ENCODE data around the gene FAM90A1. TPM values are rescaled to one million over a fixed set of nuclear protein-coding genes. Genes with fewer than 3 reads are reported as not detected.
"Not testable (repeated sequence)": the region's sequence is repeated elsewhere in the genome, so short reads cannot be mapped to it uniquely, and the experiment has no call there.

Gene FAM90A1
- total and polyA plus RNA-seq, 4 donors = not detected

DNA sequence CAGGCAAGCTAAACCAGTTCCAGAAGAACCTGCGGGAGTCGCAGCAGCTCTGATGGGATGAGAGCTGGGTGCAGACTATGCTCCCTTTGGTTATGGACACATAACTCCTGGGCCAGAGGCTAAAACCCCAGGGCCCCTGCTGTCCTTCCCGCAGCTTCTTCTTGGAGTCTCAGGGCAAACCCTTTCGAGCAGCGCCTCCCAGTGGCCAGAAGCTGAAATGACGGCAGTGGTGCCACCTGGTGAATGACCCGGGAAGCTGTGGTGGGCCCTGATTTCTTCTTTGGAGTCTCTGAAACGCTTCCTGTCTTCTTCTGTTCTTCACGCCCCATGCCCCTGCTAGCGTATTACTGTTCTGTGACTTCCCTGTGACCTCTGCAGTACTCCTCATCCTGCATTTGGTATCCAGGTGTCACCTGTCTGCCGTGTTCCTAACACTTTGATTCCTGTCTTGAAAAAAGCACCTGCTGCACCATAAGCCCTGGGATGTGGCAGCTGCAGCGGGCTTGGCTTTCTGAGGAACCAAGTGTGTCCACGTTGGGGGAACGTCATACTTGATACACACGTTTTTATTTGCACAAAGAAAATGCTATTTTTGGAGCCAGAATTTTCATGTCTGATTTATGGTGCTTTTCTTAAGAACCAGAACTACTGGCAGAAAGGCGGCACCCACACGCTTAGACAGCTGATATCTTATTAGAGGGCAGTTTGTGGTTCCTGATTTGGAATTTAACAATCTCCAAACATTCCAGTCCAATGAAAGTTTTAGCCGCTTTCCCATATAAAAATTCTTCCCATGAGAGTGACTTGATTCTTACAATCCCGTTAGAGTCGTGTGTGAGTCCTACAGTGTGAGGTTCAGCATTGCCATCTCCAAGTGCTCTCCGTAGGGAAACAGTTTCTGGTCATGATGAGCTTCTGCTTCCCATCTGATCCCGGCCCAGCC is 4.5 kb upstream of the FAM90A1 start:
- not testable (repeated sequence) for H3K4me3 ChIP-seq (ENCODE audit: low read depth in 1 of 3, low read length in 3 of 3); H3K27ac ChIP-seq (ENCODE audit: low read depth in 1 of 2, low read length in 2 of 2); H3K9ac ChIP-seq (ENCODE audit: low read depth in 1 of 2, low read length in 2 of 2); H3K27me3 ChIP-seq (ENCODE audit: control insufficient read depth in 4 of 4, insufficient read depth in 4 of 4, low read length in 3 of 4); H3K36me3 ChIP-seq (ENCODE audit: control insufficient read depth in 4 of 4, insufficient read depth in 3 of 4, low read depth in 1 of 4, low read length in 3 of 4); DNase-seq (ENCODE audit: low spot score); H3K9me3 ChIP-seq (ENCODE audit: control insufficient read depth in 4 of 4, low read length in 3 of 4); H3K4me1 ChIP-seq (ENCODE audit: control insufficient read depth in 4 of 4, insufficient read depth in 4 of 4, low read length in 3 of 4)
- WGBS = 55% methylated on average over 22 of the region's 22 CpGs
- peak; percentile 62 to 71 for TF ChIP-seq RAD21 (IDR thresholded peaks at IDR 0.05)
- TF ChIP-seq, protein P1, sequence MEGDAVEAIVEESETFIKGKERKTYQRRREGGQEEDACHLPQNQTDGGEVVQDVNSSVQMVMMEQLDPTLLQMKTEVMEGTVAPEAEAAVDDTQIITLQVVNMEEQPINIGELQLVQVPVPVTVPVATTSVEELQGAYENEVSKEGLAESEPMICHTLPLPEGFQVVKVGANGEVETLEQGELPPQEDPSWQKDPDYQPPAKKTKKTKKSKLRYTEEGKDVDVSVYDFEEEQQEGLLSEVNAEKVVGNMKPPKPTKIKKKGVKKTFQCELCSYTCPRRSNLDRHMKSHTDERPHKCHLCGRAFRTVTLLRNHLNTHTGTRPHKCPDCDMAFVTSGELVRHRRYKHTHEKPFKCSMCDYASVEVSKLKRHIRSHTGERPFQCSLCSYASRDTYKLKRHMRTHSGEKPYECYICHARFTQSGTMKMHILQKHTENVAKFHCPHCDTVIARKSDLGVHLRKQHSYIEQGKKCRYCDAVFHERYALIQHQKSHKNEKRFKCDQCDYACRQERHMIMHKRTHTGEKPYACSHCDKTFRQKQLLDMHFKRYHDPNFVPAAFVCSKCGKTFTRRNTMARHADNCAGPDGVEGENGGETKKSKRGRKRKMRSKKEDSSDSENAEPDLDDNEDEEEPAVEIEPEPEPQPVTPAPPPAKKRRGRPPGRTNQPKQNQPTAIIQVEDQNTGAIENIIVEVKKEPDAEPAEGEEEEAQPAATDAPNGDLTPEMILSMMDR (IDR thresholded peaks at IDR 0.05; ENCODE audit: low read depth, low read length, missing input control) = peak; percentile 35

DNA sequence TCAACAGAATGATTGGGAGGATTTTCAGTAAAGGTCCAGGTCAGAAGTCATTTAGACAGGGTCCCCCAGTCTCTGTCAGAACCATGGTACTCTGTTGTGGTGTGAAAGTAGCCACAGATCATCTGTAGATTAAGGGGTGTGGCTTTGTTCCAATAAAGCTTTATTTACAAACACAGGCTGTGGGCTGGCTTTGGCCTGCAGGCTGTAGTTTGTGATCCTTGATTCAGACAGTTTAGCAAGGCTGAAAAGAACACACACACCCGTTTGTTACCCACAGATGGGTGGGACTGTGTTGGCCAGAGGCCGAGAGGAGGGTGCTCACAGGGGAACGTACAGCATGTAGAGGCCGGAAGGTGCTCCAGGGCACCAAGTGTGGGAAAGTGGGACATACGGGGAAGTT is 3.6 kb upstream of the FAM90A1 start:
- 53% methylated on average over 3 of the region's 5 CpGs for WGBS
- H3K36me3 ChIP-seq (ENCODE audit: control insufficient read depth in 4 of 4, insufficient read depth in 3 of 4, low read depth in 1 of 4, low read length in 3 of 4); H3K9ac ChIP-seq (ENCODE audit: low read depth in 1 of 2, low read length in 2 of 2); H3K27me3 ChIP-seq (ENCODE audit: control insufficient read depth in 4 of 4, insufficient read depth in 4 of 4, low read length in 3 of 4); H3K9me3 ChIP-seq (ENCODE audit: control insufficient read depth in 4 of 4, low read length in 3 of 4); H3K27ac ChIP-seq (ENCODE audit: low read depth in 1 of 2, low read length in 2 of 2); H3K4me3 ChIP-seq (ENCODE audit: low read depth in 1 of 3, low read length in 3 of 3); H3K4me1 ChIP-seq (ENCODE audit: control insufficient read depth in 4 of 4, insufficient read depth in 4 of 4, low read length in 3 of 4); DNase-seq (ENCODE audit: low spot score): not testable (repeated sequence)

DNA sequence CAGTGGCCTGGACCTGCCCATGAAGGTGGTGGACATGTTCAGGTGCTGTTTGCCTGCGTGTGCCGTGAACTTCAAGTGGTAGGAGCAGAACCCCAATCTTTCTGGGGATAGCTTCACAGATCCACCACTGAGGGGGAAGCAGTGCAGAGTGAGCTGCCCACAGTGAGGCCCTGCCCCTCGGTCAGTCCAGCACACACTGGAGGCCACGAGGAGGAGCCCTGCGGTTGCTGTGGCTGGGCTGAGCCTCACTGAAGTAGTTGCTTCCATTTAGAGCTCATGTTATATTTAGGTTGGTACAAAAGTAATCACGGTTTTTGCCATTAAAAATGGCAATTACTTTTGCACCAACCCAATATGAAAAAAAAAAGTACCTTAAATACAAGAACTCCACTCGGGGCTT is 2.1 kb upstream of the FAM90A1 start:
- not testable (repeated sequence) for H3K27me3 ChIP-seq (ENCODE audit: control insufficient read depth in 4 of 4, insufficient read depth in 4 of 4, low read length in 3 of 4); H3K4me3 ChIP-seq (ENCODE audit: low read depth in 1 of 3, low read length in 3 of 3); H3K27ac ChIP-seq (ENCODE audit: low read depth in 1 of 2, low read length in 2 of 2); H3K9ac ChIP-seq (ENCODE audit: low read depth in 1 of 2, low read length in 2 of 2); H3K9me3 ChIP-seq (ENCODE audit: control insufficient read depth in 4 of 4, low read length in 3 of 4); H3K36me3 ChIP-seq (ENCODE audit: control insufficient read depth in 4 of 4, insufficient read depth in 3 of 4, low read depth in 1 of 4, low read length in 3 of 4); H3K4me1 ChIP-seq (ENCODE audit: control insufficient read depth in 4 of 4, insufficient read depth in 4 of 4, low read length in 3 of 4); DNase-seq (ENCODE audit: low spot score)
- 62% methylated on average over 7 of the region's 7 CpGs for WGBS

DNA sequence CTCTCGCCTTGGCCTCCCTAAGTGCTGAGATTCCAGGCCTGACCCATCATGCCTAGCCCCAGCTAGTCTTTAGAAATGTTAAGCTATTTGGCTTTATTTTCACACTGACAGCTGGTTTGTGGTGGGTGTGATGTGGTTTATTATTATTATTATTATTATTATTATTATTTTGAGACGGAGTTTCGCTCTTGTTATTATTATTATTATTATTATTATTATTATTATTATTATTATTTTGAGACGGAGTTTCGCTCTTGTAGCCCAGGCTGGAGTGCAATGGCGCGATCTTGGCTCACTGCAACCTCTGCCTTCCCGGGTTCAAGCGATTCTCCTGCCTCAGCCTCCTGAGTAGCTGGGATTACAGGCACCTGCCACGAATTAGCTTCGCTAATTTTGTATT is 1.2 kb upstream of the FAM90A1 start:
- not testable (repeated sequence) for H3K36me3 ChIP-seq (ENCODE audit: control insufficient read depth in 4 of 4, insufficient read depth in 3 of 4, low read depth in 1 of 4, low read length in 3 of 4); H3K4me3 ChIP-seq (ENCODE audit: low read depth in 1 of 3, low read length in 3 of 3); H3K4me1 ChIP-seq (ENCODE audit: control insufficient read depth in 4 of 4, insufficient read depth in 4 of 4, low read length in 3 of 4); H3K9me3 ChIP-seq (ENCODE audit: control insufficient read depth in 4 of 4, low read length in 3 of 4); DNase-seq (ENCODE audit: low spot score); H3K9ac ChIP-seq (ENCODE audit: low read depth in 1 of 2, low read length in 2 of 2); H3K27me3 ChIP-seq (ENCODE audit: control insufficient read depth in 4 of 4, insufficient read depth in 4 of 4, low read length in 3 of 4); H3K27ac ChIP-seq (ENCODE audit: low read depth in 1 of 2, low read length in 2 of 2)
- 94% methylated on average over 11 of the region's 11 CpGs for WGBS

DNA sequence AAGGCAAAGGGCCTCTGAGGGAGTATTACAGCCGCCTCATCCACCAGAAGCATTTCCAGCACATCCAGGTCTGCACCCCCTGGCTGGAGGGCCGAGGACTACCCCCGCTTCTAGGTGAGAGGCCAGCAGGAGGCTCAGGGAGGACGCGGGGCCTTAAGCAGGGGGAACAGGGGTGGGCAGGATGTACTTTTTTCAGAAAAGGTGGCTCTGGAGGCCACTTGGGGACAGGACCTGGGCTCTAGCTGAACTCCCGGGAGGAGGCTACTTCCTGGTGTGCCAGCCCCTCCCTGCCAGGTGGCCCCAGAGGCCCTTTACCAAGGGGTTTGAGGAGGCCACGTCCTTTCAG is 287 bp upstream of the FAM90A1 start:
- DNase-seq (ENCODE audit: low spot score); H3K9me3 ChIP-seq (ENCODE audit: control insufficient read depth in 4 of 4, low read length in 3 of 4); H3K27me3 ChIP-seq (ENCODE audit: control insufficient read depth in 4 of 4, insufficient read depth in 4 of 4, low read length in 3 of 4); H3K4me1 ChIP-seq (ENCODE audit: control insufficient read depth in 4 of 4, insufficient read depth in 4 of 4, low read length in 3 of 4); H3K9ac ChIP-seq (ENCODE audit: low read depth in 1 of 2, low read length in 2 of 2); H3K27ac ChIP-seq (ENCODE audit: low read depth in 1 of 2, low read length in 2 of 2); H3K4me3 ChIP-seq (ENCODE audit: low read depth in 1 of 3, low read length in 3 of 3); H3K36me3 ChIP-seq (ENCODE audit: control insufficient read depth in 4 of 4, insufficient read depth in 3 of 4, low read depth in 1 of 4, low read length in 3 of 4): not testable (repeated sequence)
- 60% methylated on average over 7 of the region's 7 CpGs for WGBS

Measured in liver (tissue), 9 donors.